H1 (cell line): ENCODE measurements around the gene ODR4.

ENCODE experiments used
- CTCF ChIP-seq, 3 experiments: IDR thresholded peaks; 1 replicate in 2 of 3; 2 replicates in 1 of 3; pipeline versions ENCODE4 v1.5.1 to v1.6.1; 2011; ENCODE audit warnings: low read length in 3 of 3, mild to moderate bottlenecking in 3 of 3, inconsistent platforms in 2 of 3, low read depth in 1 of 3, moderate library complexity in 1 of 3; ENCODE audit not compliant: insufficient read depth in 1 of 3; ENCODE audit errors: control extremely low read depth in 1 of 3
- GABPA ChIP-seq: IDR thresholded peaks from 2 replicates; pipeline ENCODE4 v1.6.1; 2011; ENCODE audit warnings: mild to moderate bottlenecking, low read length, moderate library complexity, borderline replicate concordance; ENCODE audit not compliant: insufficient read depth
- POLR2A ChIP-seq, 2 experiments: IDR thresholded peaks; 1 replicate in 1 of 2; 2 replicates in 1 of 2; pipeline ENCODE4 v1.6.1; 2011; ENCODE audit warnings: low read depth in 2 of 2, low read length in 2 of 2, mild to moderate bottlenecking in 2 of 2; ENCODE audit errors: control extremely low read depth in 1 of 2
- SIN3A ChIP-seq, 2 experiments: IDR thresholded peaks in 1 of 2; conservative IDR thresholded peaks in 1 of 2; 2 replicates each; pipeline ENCODE4 v1.6.1; 2011 to 2012; ENCODE audit warnings: low read length in 2 of 2, improper control_type of control experiment in 1 of 2, low read depth in 1 of 2, mild to moderate bottlenecking in 1 of 2

GRCh38 chr1:186404454-186405051 is 28.9 kb downstream of the ODR4 start:
- TF ChIP-seq POLR2A (IDR thresholded peaks at IDR 0.05; ENCODE audit: control extremely low read depth in 1 of 2, low read depth in 2 of 2, low read length in 2 of 2) (no peak), SIN3A (conservative IDR thresholded peaks at IDR 0.05 in 1 of 2, IDR thresholded peaks at IDR 0.05 in 1 of 2; ENCODE audit: low read depth in 1 of 2, low read length in 2 of 2) (no peak), CTCF (IDR thresholded peaks at IDR 0.05; ENCODE audit: control extremely low read depth in 1 of 3, insufficient read depth in 1 of 3, low read depth in 1 of 3, low read length in 3 of 3) (peak in 2 of 3 experiments; percentile 28 to 56; a peak in 2 of 4 replicates), GABPA (no peak)
